Hematopoietic multipotent progenitor cell treated with erythropoietin and hydrocortisone succinate and interleukin-3 and kit ligand, for 6 days (in vitro differentiated cells): Measurements from ENCODE around the gene FBXW7.
A peak's percentile ranks its signal among the peaks of the same experiment; 100 is the strongest.

Experiments used
- DNase-seq: peaks from one replicate; pipeline ENCODE4 v3.0.0-alpha.2; 2015

The FBXW7 gene

DNA sequence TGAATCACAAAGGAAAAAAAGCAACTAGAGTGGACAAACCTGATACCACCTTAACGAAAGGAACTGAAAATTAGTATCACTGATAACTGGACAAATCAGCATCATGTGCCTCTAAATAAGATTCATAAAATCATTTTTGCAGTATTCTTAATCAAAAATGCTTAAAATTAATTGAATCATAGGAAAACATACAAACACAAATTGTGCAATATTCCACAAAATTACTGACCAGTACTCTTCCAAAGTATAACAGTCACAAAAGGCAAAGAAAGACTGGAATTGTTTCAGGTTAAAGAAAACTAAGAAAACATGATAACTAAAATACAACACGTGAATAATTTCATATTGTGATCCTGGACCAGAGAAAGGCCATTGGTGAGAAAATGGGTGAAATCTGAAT lies 27.1 kb downstream of the FBXW7 start:
- DNase-seq = no peak

DNA sequence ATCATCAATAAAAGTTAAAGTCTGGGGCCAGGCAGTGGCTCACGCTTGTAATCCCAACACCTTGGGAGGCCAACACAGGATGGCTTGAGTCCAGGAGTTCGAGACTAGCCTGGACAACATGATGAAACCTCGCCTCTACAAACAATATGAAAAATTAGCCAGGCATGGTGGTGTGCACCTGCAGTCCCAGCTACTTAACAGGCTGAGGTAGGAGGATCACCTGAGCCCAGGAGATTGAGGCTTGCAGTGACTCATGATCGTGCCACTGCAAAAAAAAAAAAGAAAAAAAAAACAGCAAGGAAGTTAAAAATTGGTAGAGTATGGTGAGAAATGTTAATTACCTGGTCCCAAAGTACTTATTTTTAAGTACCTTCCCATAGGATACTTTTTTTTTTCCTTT lies 27.5 kb downstream of the FBXW7 start:
- DNase-seq = no peak

DNA sequence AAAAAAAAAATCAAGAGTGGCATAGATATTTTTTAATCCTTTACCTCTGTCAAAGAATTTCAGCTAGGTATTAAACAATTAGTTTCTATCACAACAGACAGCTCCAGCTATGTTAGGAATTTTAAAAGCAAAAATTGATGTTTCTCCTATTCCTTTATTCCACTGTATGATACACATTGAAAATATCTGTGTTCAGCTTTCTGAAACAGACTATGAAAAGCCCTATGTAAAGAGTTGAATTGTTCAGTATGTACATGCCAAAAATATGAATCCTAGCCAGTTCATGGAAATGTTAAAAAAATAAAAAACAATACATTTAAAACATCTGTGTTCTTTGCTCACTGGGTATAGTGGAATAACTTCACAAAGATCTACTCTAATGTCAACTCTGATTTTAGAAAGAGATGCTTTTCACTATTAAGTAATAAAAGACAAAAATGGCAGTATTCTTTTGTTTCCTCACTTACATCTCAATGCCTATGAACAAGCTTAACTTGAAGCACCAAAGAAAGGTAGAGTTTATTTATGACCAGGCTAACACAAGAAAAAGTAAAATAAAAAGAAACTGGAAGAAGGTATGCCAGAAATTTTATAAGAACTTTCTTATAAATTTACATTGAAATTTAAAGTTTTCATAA lies 32.1 kb downstream of the FBXW7 start:
- no peak for DNase-seq

DNA sequence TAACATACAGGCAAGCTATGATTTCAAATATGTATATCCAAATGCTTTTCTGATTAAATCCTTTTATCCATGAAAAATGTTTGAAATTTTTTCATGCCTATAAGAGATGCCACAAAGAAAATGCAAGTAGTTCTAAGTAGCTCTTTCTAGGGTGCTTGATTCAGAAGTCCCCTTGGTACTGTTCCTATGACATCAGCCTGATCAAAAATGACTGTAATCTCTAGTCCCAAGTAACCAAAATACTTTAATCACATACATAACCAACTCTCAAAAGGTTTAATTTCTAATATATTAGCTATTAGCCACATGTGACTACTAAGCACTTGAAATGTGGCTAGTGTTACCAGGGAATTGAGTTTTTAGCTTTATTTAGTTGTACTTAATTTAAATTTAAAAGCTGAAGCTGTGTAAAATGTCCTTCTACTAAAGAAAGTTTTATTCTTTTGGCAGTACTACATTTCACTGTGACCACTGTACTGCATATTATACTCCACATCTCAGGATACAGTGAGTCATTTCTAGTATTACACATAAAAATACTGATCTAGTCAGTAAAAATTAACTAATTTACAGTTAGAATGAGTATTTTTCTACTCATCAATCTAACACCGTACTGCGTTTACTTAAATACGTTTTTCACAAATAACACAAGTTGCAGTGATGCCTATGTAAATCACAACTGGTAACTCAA lies 33.9 kb downstream of the FBXW7 start:
- DNase-seq = no peak

DNA sequence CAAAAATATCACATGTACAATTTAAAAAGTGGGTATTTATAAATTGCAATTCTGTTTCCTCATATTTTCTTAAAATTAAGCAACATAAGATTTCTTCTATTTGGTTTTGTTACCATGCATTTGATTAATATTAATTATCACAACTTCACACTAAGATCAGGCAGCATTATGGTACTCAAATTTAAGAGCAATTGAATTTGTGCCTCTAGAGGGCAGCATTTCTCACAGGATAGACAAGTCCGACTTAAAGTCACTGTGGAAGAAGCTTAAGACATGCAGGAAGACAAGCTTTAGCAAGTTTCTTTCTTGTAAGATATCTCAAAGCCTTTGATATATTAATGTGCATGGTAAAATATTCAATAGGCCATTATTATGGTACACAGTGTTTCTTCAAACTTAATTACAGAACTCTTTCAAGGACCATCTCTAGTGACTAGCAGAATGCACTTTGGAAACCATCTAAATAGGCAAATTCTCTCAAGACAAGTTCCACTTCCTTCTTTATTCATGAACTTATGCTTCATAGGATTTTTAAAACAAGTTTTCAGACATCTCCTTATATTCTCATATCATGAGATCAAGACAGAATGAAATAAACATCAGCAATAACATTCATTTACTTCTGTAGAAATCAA lies 35.0 kb downstream of the FBXW7 start:
- DNase-seq = peak; percentile 94

DNA sequence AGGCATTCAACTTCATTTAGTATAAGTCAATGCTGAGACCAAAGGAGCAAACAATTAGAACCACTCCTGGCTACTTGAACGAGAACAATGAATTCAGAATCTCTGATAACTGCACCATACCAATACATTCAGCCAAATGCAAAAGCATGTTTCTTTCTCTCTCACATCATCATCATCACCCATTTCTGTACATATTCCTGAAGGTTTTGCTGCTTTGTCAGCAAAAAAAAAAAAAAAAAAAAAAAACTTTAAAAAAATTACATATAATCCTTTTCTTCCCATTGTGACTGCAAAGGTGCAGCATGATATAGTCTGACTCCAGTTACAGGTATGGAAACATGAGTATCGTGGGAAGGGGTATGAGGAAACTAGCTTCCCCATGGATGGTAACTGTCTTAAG lies 35.6 kb downstream of the FBXW7 start:
- DNase-seq = no peak

DNA sequence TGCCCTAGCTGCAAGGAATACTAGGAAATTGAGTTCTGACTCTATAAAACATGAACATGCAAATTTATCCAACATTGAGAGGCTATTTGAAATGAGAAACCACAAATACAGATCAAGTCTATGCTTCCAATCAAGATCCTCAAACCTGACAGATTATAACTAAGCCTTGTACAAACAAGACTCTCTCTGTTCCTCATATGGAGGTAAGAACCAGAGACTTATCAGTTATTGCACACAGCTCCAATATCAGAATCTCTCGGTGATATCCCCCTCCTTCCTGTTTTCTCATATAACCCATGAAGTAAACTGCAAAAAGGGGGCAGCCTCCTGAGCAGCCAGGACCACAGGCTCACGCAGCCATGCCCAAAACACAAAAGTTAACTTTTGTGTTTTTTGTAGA lies 36.5 kb downstream of the FBXW7 start:
- DNase-seq = peak; percentile 51

DNA sequence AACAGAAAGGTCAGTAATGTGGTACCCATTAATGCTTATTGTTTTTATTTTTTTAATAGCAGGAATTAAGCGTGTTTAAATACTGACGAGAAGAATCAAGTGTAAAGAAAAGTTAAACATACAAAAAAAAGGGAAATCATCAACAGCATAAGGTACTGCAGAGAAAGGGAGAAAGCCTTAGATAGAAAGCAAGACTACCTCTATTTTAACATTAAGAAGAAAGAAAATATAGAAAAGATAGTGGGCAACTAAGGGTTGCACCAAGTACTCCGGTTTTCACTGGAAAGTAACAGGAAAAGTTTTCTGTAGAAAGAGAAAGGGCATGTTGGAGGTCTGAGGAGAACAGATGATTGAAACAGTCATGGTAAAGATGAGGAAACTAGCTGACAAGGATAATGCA lies 41.9 kb downstream of the FBXW7 start:
- DNase-seq = no peak

DNA sequence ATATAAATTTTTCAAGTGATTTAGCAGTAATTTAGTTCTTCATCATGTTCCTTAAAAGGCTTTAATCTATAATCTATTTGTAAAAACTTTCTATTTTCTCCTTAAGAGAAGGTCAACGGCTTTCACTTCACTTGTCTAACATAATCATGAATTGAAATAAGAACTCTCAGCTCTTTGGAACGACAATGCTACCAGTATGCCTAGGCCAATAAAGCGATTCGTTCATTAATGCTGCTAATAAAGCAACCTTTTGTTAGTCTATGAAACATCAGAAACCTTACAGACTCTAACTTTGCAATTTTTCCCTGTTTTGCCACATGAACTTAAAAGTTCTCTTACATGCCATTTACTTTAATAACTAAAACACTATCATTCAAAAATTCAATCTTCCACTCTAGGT lies 47.6 kb downstream of the FBXW7 start:
- DNase-seq = no peak

DNA sequence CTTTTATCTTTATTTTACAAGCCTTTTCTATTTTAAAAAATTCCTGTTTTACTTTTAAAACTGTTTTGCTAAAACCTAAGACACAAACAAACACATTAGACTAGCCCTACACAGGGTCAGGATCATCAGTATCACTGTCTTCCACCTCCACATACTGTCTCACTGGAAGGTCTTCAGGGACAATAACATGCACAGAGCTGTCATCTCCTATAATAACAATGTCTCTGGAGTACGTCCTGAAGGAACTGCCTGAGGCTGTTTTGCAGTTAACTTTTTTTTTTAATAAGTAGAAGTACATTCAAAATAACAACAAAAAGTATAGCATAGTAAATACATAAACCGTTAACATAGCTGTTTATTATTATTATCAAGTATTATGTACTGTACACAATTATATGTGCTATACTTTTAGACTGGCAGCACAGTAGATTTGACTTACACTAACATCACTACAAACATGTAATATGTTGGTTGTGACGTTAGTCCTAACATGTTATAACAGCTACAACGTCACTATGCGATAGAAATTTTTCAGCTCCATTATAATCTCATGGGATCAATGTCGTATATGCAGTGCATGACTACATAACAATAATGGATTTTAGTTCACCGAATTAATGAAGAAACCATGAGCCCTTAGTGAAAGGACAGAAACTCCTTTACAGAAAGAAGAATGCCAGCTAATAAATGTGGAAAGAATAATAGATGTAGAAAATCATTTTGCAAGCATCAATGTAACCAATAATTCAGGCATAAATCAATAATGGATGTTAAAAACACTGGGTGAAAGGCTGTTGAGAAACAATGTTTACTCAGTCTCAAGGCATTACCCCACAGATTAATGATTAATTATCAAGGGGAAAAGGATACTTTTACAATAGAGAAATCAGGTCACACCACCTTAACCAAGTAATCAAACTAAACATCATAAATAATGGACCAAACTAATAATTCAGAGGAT lies 49.2 kb downstream of the FBXW7 start:
- no peak for DNase-seq

DNA sequence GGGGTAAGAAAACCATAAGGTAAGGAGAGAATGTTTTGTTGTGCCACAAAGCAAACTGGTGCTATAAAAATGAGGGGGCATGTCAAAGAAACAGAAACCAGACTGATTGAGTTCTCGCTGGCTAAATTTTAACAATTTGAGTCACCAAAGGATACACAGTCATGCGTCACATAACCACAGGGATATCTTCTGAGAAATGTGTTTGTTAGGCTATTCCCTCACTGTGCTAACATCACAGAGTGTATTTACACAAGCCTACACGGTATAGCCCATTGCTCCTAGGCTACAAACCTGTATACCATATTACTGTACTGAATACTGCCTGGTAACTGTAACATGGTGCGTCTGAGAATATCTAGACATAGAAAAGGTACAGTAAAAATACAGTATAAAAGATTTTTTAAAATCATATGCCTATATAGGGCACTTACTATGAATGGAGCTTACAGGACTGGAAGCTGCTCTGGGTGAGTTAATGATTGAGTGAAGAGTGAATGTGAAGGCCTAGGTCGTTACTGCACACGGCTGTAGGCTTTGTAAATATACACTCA lies 50.1 kb downstream of the FBXW7 start:
- no peak for DNase-seq

DNA sequence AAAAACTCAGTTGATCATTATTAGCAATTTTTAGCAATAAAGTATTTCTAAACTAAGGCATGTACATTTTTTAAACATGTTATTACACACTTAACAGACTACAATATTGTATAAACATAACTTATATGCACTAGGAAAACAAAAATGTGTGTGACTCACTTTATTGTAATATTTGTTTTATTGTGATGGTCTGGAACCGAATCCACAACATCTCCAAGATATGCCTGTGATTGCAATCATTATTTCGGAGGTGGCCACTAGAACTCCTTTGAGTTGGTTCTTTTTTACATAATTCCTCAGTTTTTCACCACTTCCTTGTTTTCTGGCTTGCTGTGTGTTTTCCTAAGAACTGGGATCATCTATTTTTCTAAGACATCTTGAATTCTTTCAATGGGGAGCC lies 53.7 kb downstream of the FBXW7 start:
- no peak for DNase-seq

DNA sequence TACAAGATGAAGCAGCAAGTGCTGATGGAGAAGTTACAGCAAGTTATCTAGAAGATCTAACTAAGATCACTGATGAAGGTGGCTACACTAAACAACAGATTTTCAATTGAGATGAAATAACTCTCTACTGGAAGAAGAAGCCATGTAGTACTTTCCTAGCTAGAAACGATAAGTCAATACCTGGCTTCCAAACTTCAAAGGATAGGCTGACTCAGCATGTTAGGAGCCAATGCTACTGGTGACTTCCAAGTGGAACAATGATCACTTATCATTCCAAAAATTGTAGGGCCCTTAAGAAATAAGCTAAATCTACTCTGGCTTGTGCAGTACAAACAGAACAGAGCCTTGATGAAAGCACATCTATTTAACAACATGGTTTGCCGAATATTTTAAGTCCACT lies 55.0 kb downstream of the FBXW7 start:
- no peak for DNase-seq

DNA sequence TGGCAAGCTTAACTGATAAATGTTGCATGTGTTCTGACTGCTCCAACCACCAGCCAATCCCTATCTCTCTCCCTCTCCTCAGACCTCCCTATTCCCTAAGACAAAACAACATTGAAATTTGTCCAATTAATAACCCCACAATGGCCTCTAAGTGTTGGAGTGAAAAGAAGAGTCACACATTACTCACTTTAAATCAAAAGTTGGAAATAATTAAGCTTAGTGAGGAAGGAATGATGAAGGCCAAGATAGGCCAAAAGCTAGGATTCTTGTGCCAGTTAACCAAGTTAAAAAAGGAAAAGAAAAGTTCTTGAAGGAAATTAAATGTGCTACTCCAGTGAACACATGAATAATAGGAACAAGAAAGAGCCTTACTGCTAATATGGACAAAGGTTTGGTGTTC lies 55.6 kb downstream of the FBXW7 start:
- no peak for DNase-seq

DNA sequence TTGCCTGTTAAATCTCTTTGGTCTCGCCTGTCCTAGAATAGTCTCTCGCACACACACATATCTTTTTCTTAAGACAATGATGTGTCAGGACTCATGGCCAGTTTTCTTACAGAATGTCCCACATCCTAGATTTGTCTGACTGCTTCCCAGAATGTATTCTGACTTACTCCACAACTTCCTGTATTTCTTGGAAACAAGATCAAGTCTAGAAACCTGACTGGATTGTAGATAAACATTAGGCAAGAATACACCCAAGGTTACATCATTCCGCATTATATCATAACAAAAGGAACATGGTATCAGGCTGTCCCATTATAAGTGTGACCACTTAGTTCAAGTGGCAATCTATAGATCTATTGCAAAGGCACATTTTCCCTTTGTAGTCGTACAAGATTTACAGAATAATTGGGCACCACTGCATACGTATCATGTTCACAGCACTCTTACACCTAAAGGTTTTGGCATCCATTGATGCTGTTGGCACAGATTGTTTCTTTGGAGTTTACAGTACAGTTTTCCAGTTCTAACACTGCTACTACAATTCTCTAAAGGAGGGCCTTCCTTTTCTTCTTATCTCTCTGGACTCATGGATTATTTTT lies 56.4 kb downstream of the FBXW7 start:
- DNase-seq = peak; percentile 42

DNA sequence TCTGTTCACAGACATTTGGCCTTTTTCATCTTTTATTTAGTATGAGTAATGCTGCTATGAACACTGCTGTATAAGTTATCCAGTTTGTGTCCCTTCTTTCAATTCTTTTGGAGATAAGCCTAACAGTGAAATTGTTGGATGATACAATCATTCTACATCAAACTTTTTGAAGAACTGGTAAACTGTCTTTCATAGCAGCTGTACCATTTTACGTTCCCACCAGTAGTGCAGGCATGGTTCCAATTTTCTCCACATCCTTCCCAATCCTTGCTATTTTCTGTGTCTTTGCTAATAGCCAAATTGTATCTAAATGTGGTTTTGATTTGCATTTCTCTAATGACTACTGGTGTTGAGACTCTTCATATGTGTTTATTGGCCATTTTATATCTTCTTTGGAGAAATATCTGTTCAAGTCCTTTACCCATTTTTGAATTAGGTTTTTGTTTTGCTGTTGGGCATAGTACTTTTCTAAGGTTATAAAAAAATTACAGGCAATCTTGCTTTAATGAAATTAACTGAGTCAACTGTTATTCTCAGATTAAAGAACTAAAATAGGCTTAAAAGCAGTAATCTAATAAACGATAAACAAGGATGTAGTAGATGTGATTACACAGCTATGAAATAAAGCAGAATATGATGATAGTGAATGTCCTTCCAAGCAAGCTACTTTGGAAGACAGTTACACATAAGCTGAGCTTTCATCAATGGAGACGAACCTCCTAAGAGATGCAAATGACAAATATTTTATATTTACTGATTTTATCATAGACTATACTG lies 57.2 kb downstream of the FBXW7 start:
- DNase-seq = no peak

DNA sequence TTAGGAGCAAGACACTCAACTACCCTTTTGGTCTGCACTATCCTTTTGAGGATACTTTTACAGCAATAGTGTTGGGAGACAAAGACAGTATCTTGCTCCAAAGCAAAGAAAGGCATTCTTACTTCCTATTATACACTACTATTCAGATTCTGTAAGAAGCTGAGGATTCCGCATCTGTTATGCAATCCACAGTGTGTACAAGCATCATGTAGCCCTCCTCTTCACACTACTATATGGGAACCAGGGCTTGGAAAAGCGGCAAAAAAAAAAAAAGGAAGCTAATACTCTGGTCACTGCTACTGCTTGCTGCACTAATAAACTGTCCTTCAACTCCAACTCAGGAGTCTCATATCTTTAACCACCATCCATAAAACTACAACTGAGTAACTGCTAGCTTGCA lies 59.1 kb downstream of the FBXW7 start:
- no peak for DNase-seq

DNA sequence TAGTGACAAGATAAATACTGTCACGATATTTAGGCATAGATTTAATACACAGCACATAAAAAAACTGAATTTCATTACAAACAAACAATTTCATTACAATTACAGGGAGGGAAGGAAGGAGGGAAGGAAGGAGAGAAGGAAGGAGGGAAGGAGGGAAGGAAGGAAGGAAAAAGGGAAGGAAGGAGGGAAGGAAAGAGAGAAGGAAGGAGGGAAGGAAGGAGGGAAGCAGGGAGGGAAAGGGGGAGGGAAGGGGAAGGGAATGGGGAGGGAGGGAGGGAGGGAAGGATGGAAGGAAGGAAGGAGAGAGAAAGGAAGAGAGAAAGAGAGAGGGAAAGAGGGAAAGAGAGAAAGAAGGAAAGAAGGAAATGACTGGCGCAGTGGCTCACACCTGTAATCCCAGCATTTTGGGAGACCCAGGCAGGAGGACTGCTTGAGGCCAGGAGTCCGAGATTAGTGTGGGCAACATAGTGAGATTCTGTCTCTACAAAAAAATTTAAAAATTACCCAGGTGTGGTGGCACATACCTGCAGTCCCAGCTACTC lies 64.6 kb downstream of the FBXW7 start:
- no peak for DNase-seq

DNA sequence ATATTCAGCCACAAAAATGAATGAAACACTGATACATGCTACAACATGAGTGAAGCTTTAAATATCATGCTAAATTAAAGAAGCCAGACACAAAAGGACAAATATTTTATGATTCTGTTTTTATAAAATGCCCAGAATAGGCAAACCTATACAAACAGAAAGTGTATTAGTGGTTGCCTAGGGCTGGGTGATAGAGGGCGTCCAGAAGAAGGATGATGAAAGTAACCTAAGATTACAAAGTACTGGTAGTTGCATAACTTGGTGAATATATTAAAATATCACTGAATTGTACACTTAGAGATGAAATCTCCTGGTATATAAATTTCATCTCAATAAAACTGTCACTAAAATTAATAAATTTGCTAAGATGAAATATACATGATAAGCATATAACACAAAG lies 67.5 kb downstream of the FBXW7 start:
- DNase-seq = peak; percentile 25

DNA sequence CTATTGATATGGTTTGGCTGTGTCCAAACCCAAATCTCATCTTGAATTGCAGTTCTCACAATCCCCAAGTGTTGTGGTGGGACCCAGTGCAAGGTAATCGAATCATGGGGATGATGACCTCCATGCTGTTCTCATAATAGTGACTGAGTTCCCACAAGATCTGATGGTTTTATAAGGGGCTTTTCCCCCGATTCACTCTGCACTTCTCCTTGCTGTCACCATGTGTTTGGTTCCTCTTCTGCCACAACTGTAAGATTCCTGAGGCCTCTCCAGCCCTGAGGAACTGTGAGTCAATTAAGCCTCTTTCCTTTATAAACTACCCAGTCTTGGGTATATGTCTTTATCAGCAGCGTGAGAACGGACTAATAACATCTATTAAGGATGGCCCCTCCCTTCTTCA lies 68.8 kb downstream of the FBXW7 start:
- DNase-seq = no peak

DNA sequence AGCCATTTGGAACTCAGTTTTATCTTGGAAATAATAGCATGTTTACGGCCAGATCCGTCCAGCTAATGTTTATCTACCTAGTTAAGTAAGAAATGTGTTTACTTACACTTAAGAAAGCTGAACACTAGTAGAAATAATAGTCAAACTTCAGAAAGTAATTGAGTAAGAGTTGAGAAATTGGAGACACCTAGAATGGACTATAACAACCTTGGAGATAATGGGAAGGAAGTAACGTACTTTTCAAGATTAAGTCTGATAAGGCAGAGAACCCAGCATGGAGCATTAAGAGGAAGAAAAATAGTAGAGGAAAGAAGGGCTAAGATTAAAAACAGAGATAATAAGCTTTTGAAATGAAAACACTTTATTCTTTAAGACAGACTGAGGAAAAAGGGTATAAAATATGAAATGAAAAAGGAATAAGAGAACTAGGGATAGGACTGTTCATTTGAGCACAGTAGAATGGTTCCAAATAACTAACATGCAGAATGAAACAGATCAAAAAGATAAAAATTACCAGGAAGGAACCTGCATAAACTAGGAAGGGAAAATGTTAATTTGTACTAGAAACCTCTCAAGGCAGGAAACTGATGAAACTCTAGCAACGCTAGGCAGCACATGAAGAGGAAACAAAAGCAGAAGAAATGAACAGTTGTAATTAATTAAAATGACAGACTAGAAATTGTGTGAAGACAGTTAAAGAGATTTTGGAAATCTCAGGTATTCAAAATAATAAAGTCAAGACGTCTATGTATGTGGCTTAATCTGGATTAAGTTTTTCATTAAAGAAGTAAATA lies 71.7 kb downstream of the FBXW7 start:
- DNase-seq = peak; percentile 30
